Measurements from ENCODE around the gene ENOX1. TPM values are rescaled to one million over a fixed set of nuclear protein-coding genes. Genes with fewer than 3 reads are reported as not detected.

The ENOX1 gene
- total RNA-seq, 1 donor from 2014 or later, result 2.0 TPM

GRCh38 chr13:43251961-43252360, 534.8 kb downstream of the ENOX1 start:
- peaks cover 9% of the 10 kb centered on the region for H3K4me1 Mint-ChIP-seq (ENCODE audit: low read depth)
- H3K4me3 Mint-ChIP-seq (ENCODE audit: unreplicated experiment), result no peak overlapping the region
- H3K27me3 Mint-ChIP-seq (ENCODE audit: low read depth), result peaks cover 2% of the 10 kb centered on the region
- H3K36me3 Mint-ChIP-seq (ENCODE audit: low read depth), result no peaks in the 10 kb centered on the region
- no peak for DNase-seq (ENCODE audit: low spot score)
- H3K27ac Mint-ChIP-seq (ENCODE audit: unreplicated experiment), result no peak overlapping the region
- TF ChIP-seq, protein P1, sequence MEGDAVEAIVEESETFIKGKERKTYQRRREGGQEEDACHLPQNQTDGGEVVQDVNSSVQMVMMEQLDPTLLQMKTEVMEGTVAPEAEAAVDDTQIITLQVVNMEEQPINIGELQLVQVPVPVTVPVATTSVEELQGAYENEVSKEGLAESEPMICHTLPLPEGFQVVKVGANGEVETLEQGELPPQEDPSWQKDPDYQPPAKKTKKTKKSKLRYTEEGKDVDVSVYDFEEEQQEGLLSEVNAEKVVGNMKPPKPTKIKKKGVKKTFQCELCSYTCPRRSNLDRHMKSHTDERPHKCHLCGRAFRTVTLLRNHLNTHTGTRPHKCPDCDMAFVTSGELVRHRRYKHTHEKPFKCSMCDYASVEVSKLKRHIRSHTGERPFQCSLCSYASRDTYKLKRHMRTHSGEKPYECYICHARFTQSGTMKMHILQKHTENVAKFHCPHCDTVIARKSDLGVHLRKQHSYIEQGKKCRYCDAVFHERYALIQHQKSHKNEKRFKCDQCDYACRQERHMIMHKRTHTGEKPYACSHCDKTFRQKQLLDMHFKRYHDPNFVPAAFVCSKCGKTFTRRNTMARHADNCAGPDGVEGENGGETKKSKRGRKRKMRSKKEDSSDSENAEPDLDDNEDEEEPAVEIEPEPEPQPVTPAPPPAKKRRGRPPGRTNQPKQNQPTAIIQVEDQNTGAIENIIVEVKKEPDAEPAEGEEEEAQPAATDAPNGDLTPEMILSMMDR (IDR thresholded peaks at IDR 0.05), result no peak
- H3K9me3 Mint-ChIP-seq (ENCODE audit: low read depth), result peaks cover 5% of the 10 kb centered on the region

DNA sequence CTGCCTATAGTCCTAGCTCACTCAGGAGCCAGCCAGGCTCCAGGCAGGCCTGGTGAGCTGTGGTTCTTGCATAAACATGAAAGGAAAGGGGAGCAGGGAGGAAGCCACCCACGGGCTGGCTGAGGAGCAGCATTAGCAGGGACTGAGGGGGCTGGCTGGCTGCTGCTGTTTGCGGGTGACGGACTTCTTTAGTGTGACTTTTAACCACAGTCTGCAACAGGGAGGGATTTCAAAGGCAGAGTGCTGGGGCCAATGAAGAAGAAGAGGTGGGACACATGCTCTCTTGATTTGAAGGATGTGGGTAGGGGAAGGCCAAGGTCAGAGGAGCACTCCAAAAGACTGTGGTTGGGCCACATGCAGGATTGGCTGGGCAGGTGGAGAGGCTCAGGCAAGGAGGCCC, 540.4 kb downstream of the ENOX1 start:
- Mint-ChIP-seq H3K27ac (ENCODE audit: unreplicated experiment) (no peak overlapping the region), H3K9me3 (ENCODE audit: low read depth) (no peaks in the 10 kb centered on the region), H3K4me3 (ENCODE audit: unreplicated experiment) (no peak overlapping the region), H3K36me3 (ENCODE audit: low read depth) (no peaks in the 10 kb centered on the region), H3K27me3 (ENCODE audit: low read depth) (no peaks in the 10 kb centered on the region), H3K4me1 (ENCODE audit: low read depth) (peaks cover 23% of the 10 kb centered on the region)
- TF ChIP-seq, protein P1 (IDR thresholded peaks at IDR 0.05), result no peak
- DNase-seq (ENCODE audit: low spot score), result no peak

GRCh38 chr13:43245374-43245964, 541.3 kb downstream of the ENOX1 start:
- TF ChIP-seq, protein P1 (IDR thresholded peaks at IDR 0.05), result no peak
- peak overlapping the region; percentile 76 for H3K27ac Mint-ChIP-seq (ENCODE audit: unreplicated experiment)
- no peaks in the 10 kb centered on the region for H3K27me3 Mint-ChIP-seq (ENCODE audit: low read depth)
- DNase-seq (ENCODE audit: low spot score), result no peak
- no peaks in the 10 kb centered on the region for H3K36me3 Mint-ChIP-seq (ENCODE audit: low read depth)
- H3K9me3 Mint-ChIP-seq (ENCODE audit: low read depth), result no peaks in the 10 kb centered on the region
- H3K4me3 Mint-ChIP-seq (ENCODE audit: unreplicated experiment), result no peak overlapping the region
- H3K4me1 Mint-ChIP-seq (ENCODE audit: low read depth), result peaks cover 25% of the 10 kb centered on the region

GRCh38 chr13:43244481-43244880, 542.3 kb downstream of the ENOX1 start:
- H3K4me1 Mint-ChIP-seq (ENCODE audit: low read depth), result peaks cover 30% of the 10 kb centered on the region
- H3K4me3 Mint-ChIP-seq (ENCODE audit: unreplicated experiment), result no peak overlapping the region
- DNase-seq (ENCODE audit: low spot score), result no peak
- no peaks in the 10 kb centered on the region for H3K36me3 Mint-ChIP-seq (ENCODE audit: low read depth)
- H3K27me3 Mint-ChIP-seq (ENCODE audit: low read depth), result no peaks in the 10 kb centered on the region
- H3K27ac Mint-ChIP-seq (ENCODE audit: unreplicated experiment), result no peak overlapping the region
- no peaks in the 10 kb centered on the region for H3K9me3 Mint-ChIP-seq (ENCODE audit: low read depth)
- TF ChIP-seq, protein P1 (IDR thresholded peaks at IDR 0.05), result no peak

GRCh38 chr13:43243711-43244110, 543.1 kb downstream of the ENOX1 start:
- Mint-ChIP-seq H3K4me3 (ENCODE audit: unreplicated experiment) (no peak overlapping the region), H3K36me3 (ENCODE audit: low read depth) (no peaks in the 10 kb centered on the region), H3K4me1 (ENCODE audit: low read depth) (peaks cover 22% of the 10 kb centered on the region), H3K27ac (ENCODE audit: unreplicated experiment) (no peak overlapping the region), H3K9me3 (ENCODE audit: low read depth) (no peaks in the 10 kb centered on the region), H3K27me3 (ENCODE audit: low read depth) (no peaks in the 10 kb centered on the region)
- TF ChIP-seq, protein P1 (IDR thresholded peaks at IDR 0.05), result no peak
- no peak for DNase-seq (ENCODE audit: low spot score)
